Measurements from ENCODE around the gene TAAR6.
"Not testable (repeated sequence)": the region's sequence is repeated elsewhere in the genome, so short reads cannot be mapped to it uniquely, and the experiment has no call there.

The TAAR6 gene

GRCh38 chr6:132590362-132590761, 20.2 kb downstream of the TAAR6 start:
- H3K9ac ChIP-seq (ENCODE audit: low read length), result no peak overlapping the region
- no peaks in the 10 kb centered on the region for H3K4me1 ChIP-seq (ENCODE audit: control insufficient read depth, insufficient read depth, low read length)
- peaks cover 15% of the 10 kb centered on the region for H3K27me3 ChIP-seq (replicated peaks; ENCODE audit: control insufficient read depth, insufficient read depth, low read length)
- DNase-seq (ENCODE audit: low read depth), result no peak
- no peak overlapping the region for H3K4me3 ChIP-seq (ENCODE audit: low read length)
- H3K36me3 ChIP-seq (ENCODE audit: control insufficient read depth, insufficient read depth, low read length, severe bottlenecking), result no peaks in the 10 kb centered on the region
- H3K9me3 ChIP-seq (ENCODE audit: control insufficient read depth, low read length), result no peaks in the 10 kb centered on the region

GRCh38 chr6:132592855-132593254, 22.7 kb downstream of the TAAR6 start:
- Histone ChIP-seq H3K27me3 (replicated peaks; ENCODE audit: control insufficient read depth, insufficient read depth, low read length) (peaks cover 15% of the 10 kb centered on the region), H3K4me3 (ENCODE audit: low read length) (no peak overlapping the region), H3K9ac (ENCODE audit: low read length) (no peak overlapping the region), H3K4me1 (ENCODE audit: control insufficient read depth, insufficient read depth, low read length) (no peaks in the 10 kb centered on the region), H3K9me3 (ENCODE audit: control insufficient read depth, low read length) (no peaks in the 10 kb centered on the region), H3K36me3 (ENCODE audit: control insufficient read depth, insufficient read depth, low read length, severe bottlenecking) (no peaks in the 10 kb centered on the region)
- no peak for DNase-seq (ENCODE audit: low read depth)

- DNase-seq (ENCODE audit: low read depth), result no peak
Measured at GRCh38 chr6:132596201-132596600, 26.1 kb downstream of the TAAR6 start.

GRCh38 chr6:132598473-132598872, 28.4 kb downstream of the TAAR6 start:
- no peaks in the 10 kb centered on the region for H3K9me3 ChIP-seq (ENCODE audit: control insufficient read depth, low read length)
- DNase-seq (ENCODE audit: low read depth), result no peak
- no peak overlapping the region for H3K4me3 ChIP-seq (ENCODE audit: low read length)
- no peaks in the 10 kb centered on the region for H3K36me3 ChIP-seq (ENCODE audit: control insufficient read depth, insufficient read depth, low read length, severe bottlenecking)
- H3K9ac ChIP-seq (ENCODE audit: low read length), result no peak overlapping the region
- H3K4me1 ChIP-seq (ENCODE audit: control insufficient read depth, insufficient read depth, low read length), result no peaks in the 10 kb centered on the region
- peaks cover 4% of the 10 kb centered on the region for H3K27me3 ChIP-seq (replicated peaks; ENCODE audit: control insufficient read depth, insufficient read depth, low read length)

More at GRCh38 chr6:132596201-132596600, 26.1 kb downstream of the TAAR6 start:
- Histone ChIP-seq H3K4me1 (ENCODE audit: control insufficient read depth, insufficient read depth, low read length) (no peaks in the 10 kb centered on the region), H3K9me3 (ENCODE audit: control insufficient read depth, low read length) (no peaks in the 10 kb centered on the region), H3K36me3 (ENCODE audit: control insufficient read depth, insufficient read depth, low read length, severe bottlenecking) (no peaks in the 10 kb centered on the region), H3K4me3 (ENCODE audit: low read length) (no peak overlapping the region), H3K9ac (ENCODE audit: low read length) (no peak overlapping the region), H3K27me3 (replicated peaks; ENCODE audit: control insufficient read depth, insufficient read depth, low read length) (peaks cover 4% of the 10 kb centered on the region)

- not testable (repeated sequence) for H3K27me3 ChIP-seq (replicated peaks; ENCODE audit: control insufficient read depth, insufficient read depth, low read length); H3K9ac ChIP-seq (ENCODE audit: low read length); H3K9me3 ChIP-seq (ENCODE audit: control insufficient read depth, low read length); H3K4me3 ChIP-seq (ENCODE audit: low read length); H3K36me3 ChIP-seq (ENCODE audit: control insufficient read depth, insufficient read depth, low read length, severe bottlenecking); H3K4me1 ChIP-seq (ENCODE audit: control insufficient read depth, insufficient read depth, low read length); DNase-seq (ENCODE audit: low read depth)
Measured at GRCh38 chr6:132600900-132601299, 30.8 kb downstream of the TAAR6 start.

GRCh38 chr6:132604635-132605152, 34.6 kb downstream of the TAAR6 start:
- H3K9me3 ChIP-seq (ENCODE audit: control insufficient read depth, low read length), result no peaks in the 10 kb centered on the region
- H3K9ac ChIP-seq (ENCODE audit: low read length), result no peak overlapping the region
- H3K4me1 ChIP-seq (ENCODE audit: control insufficient read depth, insufficient read depth, low read length), result peaks cover 7% of the 10 kb centered on the region
- DNase-seq (ENCODE audit: low read depth), result no peak
- H3K27me3 ChIP-seq (replicated peaks; ENCODE audit: control insufficient read depth, insufficient read depth, low read length), result peaks cover 4% of the 10 kb centered on the region
- H3K36me3 ChIP-seq (ENCODE audit: control insufficient read depth, insufficient read depth, low read length, severe bottlenecking), result no peaks in the 10 kb centered on the region
- no peak overlapping the region for H3K4me3 ChIP-seq (ENCODE audit: low read length)

GRCh38 chr6:132607544-132608233, 37.6 kb downstream of the TAAR6 start:
- Histone ChIP-seq H3K9me3 (ENCODE audit: control insufficient read depth, low read length) (no peaks in the 10 kb centered on the region), H3K36me3 (ENCODE audit: control insufficient read depth, insufficient read depth, low read length, severe bottlenecking) (no peaks in the 10 kb centered on the region), H3K4me1 (ENCODE audit: control insufficient read depth, insufficient read depth, low read length) (peaks cover 14% of the 10 kb centered on the region), H3K27me3 (replicated peaks; ENCODE audit: control insufficient read depth, insufficient read depth, low read length) (peaks cover 4% of the 10 kb centered on the region), H3K4me3 (ENCODE audit: low read length) (no peak overlapping the region), H3K9ac (ENCODE audit: low read length) (no peak overlapping the region)
- DNase-seq (ENCODE audit: low read depth), result no peak

GRCh38 chr6:132611616-132612015, 41.5 kb downstream of the TAAR6 start:
- H3K36me3 ChIP-seq (ENCODE audit: control insufficient read depth, insufficient read depth, low read length, severe bottlenecking), result no peaks in the 10 kb centered on the region
- no peaks in the 10 kb centered on the region for H3K9me3 ChIP-seq (ENCODE audit: control insufficient read depth, low read length)
- no peak for DNase-seq (ENCODE audit: low read depth)
- H3K4me3 ChIP-seq (ENCODE audit: low read length), result no peak overlapping the region
- no peak overlapping the region for H3K9ac ChIP-seq (ENCODE audit: low read length)
- peaks cover 14% of the 10 kb centered on the region for H3K4me1 ChIP-seq (ENCODE audit: control insufficient read depth, insufficient read depth, low read length)
- H3K27me3 ChIP-seq (replicated peaks; ENCODE audit: control insufficient read depth, insufficient read depth, low read length), result no peaks in the 10 kb centered on the region

GRCh38 chr6:132612449-132613108, 42.5 kb downstream of the TAAR6 start:
- H3K9ac ChIP-seq (ENCODE audit: low read length), result no peak overlapping the region
- DNase-seq (ENCODE audit: low read depth), result no peak
- H3K9me3 ChIP-seq (ENCODE audit: control insufficient read depth, low read length), result no peaks in the 10 kb centered on the region
- no peaks in the 10 kb centered on the region for H3K27me3 ChIP-seq (replicated peaks; ENCODE audit: control insufficient read depth, insufficient read depth, low read length)
- peaks cover 14% of the 10 kb centered on the region for H3K4me1 ChIP-seq (ENCODE audit: control insufficient read depth, insufficient read depth, low read length)
- no peak overlapping the region for H3K4me3 ChIP-seq (ENCODE audit: low read length)
- H3K36me3 ChIP-seq (ENCODE audit: control insufficient read depth, insufficient read depth, low read length, severe bottlenecking), result no peaks in the 10 kb centered on the region

GRCh38 chr6:132614554-132614953, 44.4 kb downstream of the TAAR6 start:
- no peaks in the 10 kb centered on the region for H3K27me3 ChIP-seq (replicated peaks; ENCODE audit: control insufficient read depth, insufficient read depth, low read length)
- H3K9me3 ChIP-seq (ENCODE audit: control insufficient read depth, low read length), result no peaks in the 10 kb centered on the region
- no peak for DNase-seq (ENCODE audit: low read depth)
- H3K4me3 ChIP-seq (ENCODE audit: low read length), result no peak overlapping the region
- no peak overlapping the region for H3K9ac ChIP-seq (ENCODE audit: low read length)
- no peaks in the 10 kb centered on the region for H3K36me3 ChIP-seq (ENCODE audit: control insufficient read depth, insufficient read depth, low read length, severe bottlenecking)
- H3K4me1 ChIP-seq (ENCODE audit: control insufficient read depth, insufficient read depth, low read length), result peaks cover 8% of the 10 kb centered on the region

GRCh38 chr6:132616677-132617076, 46.6 kb downstream of the TAAR6 start:
- no peak for DNase-seq (ENCODE audit: low read depth)
- Histone ChIP-seq H3K9me3 (ENCODE audit: control insufficient read depth, low read length) (no peaks in the 10 kb centered on the region), H3K4me1 (ENCODE audit: control insufficient read depth, insufficient read depth, low read length) (no peaks in the 10 kb centered on the region), H3K9ac (ENCODE audit: low read length) (no peak overlapping the region), H3K36me3 (ENCODE audit: control insufficient read depth, insufficient read depth, low read length, severe bottlenecking) (no peaks in the 10 kb centered on the region), H3K27me3 (replicated peaks; ENCODE audit: control insufficient read depth, insufficient read depth, low read length) (no peaks in the 10 kb centered on the region), H3K4me3 (ENCODE audit: low read length) (no peak overlapping the region)
